IMR-90 (cell line): ENCODE results near the gene ALCAM. TPM values are rescaled to one million over a fixed set of nuclear protein-coding genes. Genes with fewer than 3 reads are reported as not detected.

Experiments
- ATAC-seq: fragments of 200-7000 bp; cut with Tn5 transposase; 2 replicates; pipeline ENCODE4 v1.9.1; 2020; ENCODE audit warnings: low read depth, mild to moderate bottlenecking, moderate library complexity
- BruUV-seq: library from RNA; stranded (reverse); fragments of 400-500 nt; replicated peaks from 2 replicates; lab custom pipeline; 2021; lab: Mats Ljungman, UMichigan
- CTCF ChIA-PET: fragments of 300-600 bp; formaldehyde crosslinking; extraction: SDS; loops from one replicate; lab custom pipeline; 2021; ENCODE audit warnings: antibody characterized with exemption; lab: Yijun Ruan, JAX
- POLR2A ChIA-PET: fragments of 300-600 bp; sonication (Branson Sonifier 250); formaldehyde crosslinking; loops from one replicate; lab custom pipeline; 2022; ENCODE audit warnings: antibody characterized with exemption; ENCODE audit not compliant: unreplicated experiment; lab: Charles Lee
- DNase-seq: peaks from one replicate; pipeline ENCODE4 v3.0.0; 2013
- H2AFZ ChIP-seq: replicated peaks from 2 replicates; pipeline ENCODE3; 2013; ENCODE audit warnings: low read length, mild to moderate bottlenecking; ENCODE audit not compliant: poor library complexity
- H2AK5ac ChIP-seq: 2 replicates; pipeline ENCODE4 v1.6.1; 2013; ENCODE audit warnings: low read depth, low read length, inconsistent platforms
- H2AK9ac ChIP-seq: replicated peaks from 2 replicates; pipeline ENCODE3; 2013; ENCODE audit warnings: mild to moderate bottlenecking, low read depth, low read length, moderate library complexity; ENCODE audit not compliant: poor library complexity
- H2BK120ac ChIP-seq: 2 replicates; pipeline ENCODE4 v1.6.1; 2013; ENCODE audit warnings: low read depth, low read length, inconsistent platforms
- H2BK15ac ChIP-seq: 3 replicates; pipeline ENCODE4 v1.6.1; 2013; ENCODE audit warnings: low read depth, low read length, inconsistent platforms
- H2BK20ac ChIP-seq: 2 replicates; pipeline ENCODE4 v1.6.1; 2013; ENCODE audit warnings: low read depth, mild to moderate bottlenecking, inconsistent platforms, low read length, moderate library complexity
- H2BK5ac ChIP-seq: 2 replicates; pipeline ENCODE4 v1.6.1; 2013; ENCODE audit warnings: mild to moderate bottlenecking, low read depth, low read length, inconsistent platforms; ENCODE audit not compliant: poor library complexity, severe bottlenecking
- H3K14ac ChIP-seq: replicated peaks from 2 replicates; pipeline ENCODE4 v1.6.1; 2013; ENCODE audit warnings: low read depth, low read length, inconsistent platforms
- H3K18ac ChIP-seq: 2 replicates; pipeline ENCODE4 v1.6.1; 2013; ENCODE audit warnings: low read depth, low read length, control low read depth
- H3K23ac ChIP-seq: 2 replicates; pipeline ENCODE4 v1.6.1; 2013; ENCODE audit warnings: low read depth, low read length, inconsistent platforms
- H3K27ac ChIP-seq: 2 replicates; pipeline ENCODE4 v1.5.1; 2013; ENCODE audit warnings: mild to moderate bottlenecking, control low read depth, low read length; ENCODE audit not compliant: insufficient read depth
- H3K27me3 ChIP-seq: 2 replicates; pipeline ENCODE4 v1.6.1; 2013; ENCODE audit warnings: low read length; ENCODE audit not compliant: control insufficient read depth, insufficient read depth
- H3K36me3 ChIP-seq: 2 replicates; pipeline ENCODE4 v1.6.1; 2013; ENCODE audit warnings: low read length, mixed read lengths; ENCODE audit not compliant: control insufficient read depth, insufficient read depth
- H3K4ac ChIP-seq: 2 replicates; pipeline ENCODE4 v1.6.1; 2013; ENCODE audit warnings: low read depth, low read length, inconsistent platforms
- H3K4me1 ChIP-seq: 2 replicates; pipeline ENCODE4 v1.6.1; 2013; ENCODE audit warnings: low read length, mixed read lengths; ENCODE audit not compliant: control insufficient read depth, insufficient read depth
- H3K4me2 ChIP-seq: 2 replicates; pipeline ENCODE4 v1.6.1; 2013; ENCODE audit warnings: low read depth, mild to moderate bottlenecking, control low read depth, low read length, moderate library complexity
- H3K4me3 ChIP-seq: 2 replicates; pipeline ENCODE4 v1.5.1; 2013; ENCODE audit warnings: low read depth, mild to moderate bottlenecking, control low read depth, low read length, moderate library complexity; ENCODE audit not compliant: insufficient read depth
- H3K56ac ChIP-seq: 2 replicates; pipeline ENCODE4 v1.6.1; 2013; ENCODE audit warnings: low read length, inconsistent platforms; ENCODE audit not compliant: insufficient read depth; ENCODE audit errors: extremely low read depth
- H3K79me1 ChIP-seq, 2 experiments: 2 replicates each; pipeline ENCODE4 v1.6.1; 2013; ENCODE audit warnings: low read length in 2 of 2, inconsistent platforms in 1 of 2, low read depth in 1 of 2
- H3K9ac ChIP-seq: 2 replicates; pipeline ENCODE4 v1.6.1; 2013; ENCODE audit warnings: low read depth, low read length, control low read depth
- H3K9me1 ChIP-seq: 2 replicates; pipeline ENCODE4 v1.6.1; 2013; ENCODE audit warnings: low read length, inconsistent platforms; ENCODE audit not compliant: insufficient read depth
- H3K9me3 ChIP-seq: 2 replicates; pipeline ENCODE4 v1.6.1; 2013; ENCODE audit warnings: low read length; ENCODE audit not compliant: control insufficient read depth, insufficient read depth
- H4K20me1 ChIP-seq: 2 replicates; pipeline ENCODE4 v1.6.1; 2013; ENCODE audit warnings: low read length, inconsistent platforms; ENCODE audit not compliant: insufficient read depth
- H4K5ac ChIP-seq: 2 replicates; pipeline ENCODE4 v1.6.1; 2013; ENCODE audit warnings: mild to moderate bottlenecking, low read depth, low read length, control low read depth
- H4K8ac ChIP-seq, 2 experiments: 2 replicates each; pipeline ENCODE4 v1.6.1; 2013; ENCODE audit warnings: low read depth in 2 of 2, low read length in 2 of 2, control low read depth in 1 of 2, inconsistent platforms in 1 of 2
- H4K91ac ChIP-seq: 2 replicates; pipeline ENCODE4 v1.6.1; 2013; ENCODE audit warnings: low read depth, low read length, inconsistent platforms; ENCODE audit not compliant: insufficient read depth
- BHLHE40 ChIP-seq: fragments of 150-350 bp; IDR thresholded peaks from 2 replicates; pipeline ENCODE4 v1.6.1; 2016; ENCODE audit warnings: mild to moderate bottlenecking, low read depth, low read length
- CEBPB ChIP-seq: IDR thresholded peaks from 2 replicates; pipeline ENCODE4 v1.6.1; 2012; ENCODE audit warnings: low read depth, low read length, improper control_type of control experiment
- CHD1 ChIP-seq: IDR thresholded peaks from 2 replicates; pipeline ENCODE4 v1.6.1; 2012; ENCODE audit warnings: low read depth, low read length, improper control_type of control experiment
- FOS ChIP-seq: fragments of 150-350 bp; IDR thresholded peaks from 2 replicates; pipeline ENCODE4 v1.6.1; 2016; ENCODE audit warnings: low read depth, low read length
- MAFK ChIP-seq: IDR thresholded peaks from 2 replicates; pipeline ENCODE4 v1.6.1; 2012; ENCODE audit warnings: low read depth, low read length, improper control_type of control experiment
- MAZ ChIP-seq: IDR thresholded peaks from 2 replicates; pipeline ENCODE4 v1.6.1; 2012; ENCODE audit warnings: low read depth, mild to moderate bottlenecking, low read length, improper control_type of control experiment, moderate library complexity, borderline replicate concordance
- MXI1 ChIP-seq: IDR thresholded peaks from 2 replicates; pipeline ENCODE4 v1.6.1; 2012; ENCODE audit warnings: low read depth, mild to moderate bottlenecking, low read length, moderate library complexity, borderline replicate concordance
- NFE2L2 ChIP-seq: fragments of 150-350 bp; IDR thresholded peaks from 2 replicates; pipeline ENCODE4 v1.6.1; 2016; ENCODE audit warnings: low read depth, mild to moderate bottlenecking, low read length
- POLR2A ChIP-seq: IDR thresholded peaks from 2 replicates; pipeline ENCODE4 v1.6.1; 2012; ENCODE audit warnings: mild to moderate bottlenecking, low read depth, low read length
- RAD21 ChIP-seq: IDR thresholded peaks from 2 replicates; pipeline ENCODE4 v1.6.1; 2012; ENCODE audit warnings: low read length, improper control_type of control experiment
- RCOR1 ChIP-seq: IDR thresholded peaks from 2 replicates; pipeline ENCODE4 v1.6.1; 2012; ENCODE audit warnings: mild to moderate bottlenecking, low read length, improper control_type of control experiment; ENCODE audit not compliant: insufficient replicate concordance
- RFX5 ChIP-seq: IDR thresholded peaks from 2 replicates; pipeline ENCODE4 v1.8.0; 2012; ENCODE audit warnings: low read depth, mild to moderate bottlenecking, low read length, moderate library complexity
- SMC3 ChIP-seq: fragments of 150-350 bp; IDR thresholded peaks from 2 replicates; pipeline ENCODE4 v1.6.1; 2016; ENCODE audit warnings: low read depth, mild to moderate bottlenecking, antibody characterized with exemption, low read length, moderate library complexity
- WGBS, 2 experiments: methylation state at CpG; one replicate each; pipeline versions ENCODE4 v1.1.5 to v1.1.7; 2013; ENCODE audit warnings: missing lambda C conversion rate in 2 of 2; ENCODE audit not compliant: insufficient read length in 1 of 2; ENCODE audit errors: extremely low coverage in 2 of 2; 5-methylcytosine and 5-hydroxymethylcytosine counted together
- dilution Hi-C: fragments of 300-500 bp; cut with HindIII; formaldehyde crosslinking; loops from one replicate; pipeline ENCODE4 v1.14.3; 2018; ENCODE audit warnings: low sequenced_read_pairs; ENCODE audit not compliant: unreplicated experiment
- in situ Hi-C: fragments of 300-500 bp; cut with MboI; formaldehyde crosslinking; loops from 3 replicates; pipeline ENCODE4 v1.14.3; 2019; ENCODE audit warnings: low sequenced_read_pairs, inconsistent platforms, mixed read lengths
- intact Hi-C: fragments of 100-400 bp; cut with micrococcal nuclease; formaldehyde crosslinking; loops from 2 replicates; pipeline ENCODE4 v1.10.0; 2022
- polyA plus RNA-seq, 3 experiments: library from polyadenylated mRNA; depleted of rRNA; stranded (reverse); fragments of >200 nt; gene quantifications; 2 replicates each; pipeline ENCODE4 v1.2.3, GENCODE V29; 2012; ENCODE audit warnings: low replicate concordance in 1 of 3
- total RNA-seq: library from RNA; depleted of rRNA; stranded (reverse); fragments of >200 nt; gene quantifications from 2 replicates; pipeline ENCODE4 v1.2.3, GENCODE V29; 2012
- TF ChIP-seq, protein P1 (sequence below): conservative IDR thresholded peaks from 2 replicates; pipeline ENCODE4 v1.5.1; 2012; ENCODE audit warnings: mild to moderate bottlenecking, low read depth, low read length, improper control_type of control experiment
- TF ChIP-seq, protein P2 (sequence below): fragments of 150-350 bp; IDR thresholded peaks from 2 replicates; pipeline ENCODE4 v1.6.1; 2016; ENCODE audit warnings: low read depth, mild to moderate bottlenecking, low read length, moderate library complexity, borderline replicate concordance
- TF ChIP-seq, protein P3 (sequence below): fragments of 150-350 bp; IDR thresholded peaks from 2 replicates; pipeline ENCODE4 v1.6.1; 2017; ENCODE audit warnings: mild to moderate bottlenecking, antibody characterized with exemption, low read length, low read depth

ALCAM gene
- total and polyA plus RNA-seq, 2 of the 4 experiments (the other 2 are of a cell fraction), result 117 to 423 TPM

- no peak overlapping the region for H3K14ac ChIP-seq
- dilution Hi-C loops (no loop called here), in situ Hi-C loops (loop anchor here (25.0 kb wide), 1 partner anchor 922 kb away; no protein-coding TSS in a partner anchor), intact Hi-C loops (loop anchor here (10.0 kb wide), 1 partner anchor 1070 kb away; no protein-coding TSS in a partner anchor)
- no peak overlapping the region for H3K18ac ChIP-seq
- no peak overlapping the region; the same call in 1 of the 2 replicates for H3K9ac ChIP-seq
- no peak overlapping the region for H2BK20ac ChIP-seq
- H4K20me1 ChIP-seq, result no peaks in the 10 kb centered on the region
- no peak overlapping the region for H3K23ac ChIP-seq
- H3K27ac ChIP-seq, result no peak overlapping the region
- H2AK5ac ChIP-seq, result no peak overlapping the region
- no peak overlapping the region for H3K4ac ChIP-seq
- no peak overlapping the region for H2AFZ ChIP-seq
- TF ChIP-seq BHLHE40, result no peak
- no peak for TF ChIP-seq FOS
- TF ChIP-seq RFX5, result no peak
- no peak for TF ChIP-seq SMC3
- TF ChIP-seq MAZ, result no peak
- no peak for TF ChIP-seq MXI1
- TF ChIP-seq, protein P1, sequence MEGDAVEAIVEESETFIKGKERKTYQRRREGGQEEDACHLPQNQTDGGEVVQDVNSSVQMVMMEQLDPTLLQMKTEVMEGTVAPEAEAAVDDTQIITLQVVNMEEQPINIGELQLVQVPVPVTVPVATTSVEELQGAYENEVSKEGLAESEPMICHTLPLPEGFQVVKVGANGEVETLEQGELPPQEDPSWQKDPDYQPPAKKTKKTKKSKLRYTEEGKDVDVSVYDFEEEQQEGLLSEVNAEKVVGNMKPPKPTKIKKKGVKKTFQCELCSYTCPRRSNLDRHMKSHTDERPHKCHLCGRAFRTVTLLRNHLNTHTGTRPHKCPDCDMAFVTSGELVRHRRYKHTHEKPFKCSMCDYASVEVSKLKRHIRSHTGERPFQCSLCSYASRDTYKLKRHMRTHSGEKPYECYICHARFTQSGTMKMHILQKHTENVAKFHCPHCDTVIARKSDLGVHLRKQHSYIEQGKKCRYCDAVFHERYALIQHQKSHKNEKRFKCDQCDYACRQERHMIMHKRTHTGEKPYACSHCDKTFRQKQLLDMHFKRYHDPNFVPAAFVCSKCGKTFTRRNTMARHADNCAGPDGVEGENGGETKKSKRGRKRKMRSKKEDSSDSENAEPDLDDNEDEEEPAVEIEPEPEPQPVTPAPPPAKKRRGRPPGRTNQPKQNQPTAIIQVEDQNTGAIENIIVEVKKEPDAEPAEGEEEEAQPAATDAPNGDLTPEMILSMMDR, result no peak
- no peak for TF ChIP-seq POLR2A
- TF ChIP-seq CHD1, result no peak
- no peak for TF ChIP-seq RCOR1
- no peak for TF ChIP-seq NFE2L2
- TF ChIP-seq MAFK, result no peak
- no peak for TF ChIP-seq CEBPB
- TF ChIP-seq, protein P2, sequence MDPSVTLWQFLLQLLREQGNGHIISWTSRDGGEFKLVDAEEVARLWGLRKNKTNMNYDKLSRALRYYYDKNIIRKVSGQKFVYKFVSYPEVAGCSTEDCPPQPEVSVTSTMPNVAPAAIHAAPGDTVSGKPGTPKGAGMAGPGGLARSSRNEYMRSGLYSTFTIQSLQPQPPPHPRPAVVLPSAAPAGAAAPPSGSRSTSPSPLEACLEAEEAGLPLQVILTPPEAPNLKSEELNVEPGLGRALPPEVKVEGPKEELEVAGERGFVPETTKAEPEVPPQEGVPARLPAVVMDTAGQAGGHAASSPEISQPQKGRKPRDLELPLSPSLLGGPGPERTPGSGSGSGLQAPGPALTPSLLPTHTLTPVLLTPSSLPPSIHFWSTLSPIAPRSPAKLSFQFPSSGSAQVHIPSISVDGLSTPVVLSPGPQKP, result no peak
- TF ChIP-seq, protein P3, sequence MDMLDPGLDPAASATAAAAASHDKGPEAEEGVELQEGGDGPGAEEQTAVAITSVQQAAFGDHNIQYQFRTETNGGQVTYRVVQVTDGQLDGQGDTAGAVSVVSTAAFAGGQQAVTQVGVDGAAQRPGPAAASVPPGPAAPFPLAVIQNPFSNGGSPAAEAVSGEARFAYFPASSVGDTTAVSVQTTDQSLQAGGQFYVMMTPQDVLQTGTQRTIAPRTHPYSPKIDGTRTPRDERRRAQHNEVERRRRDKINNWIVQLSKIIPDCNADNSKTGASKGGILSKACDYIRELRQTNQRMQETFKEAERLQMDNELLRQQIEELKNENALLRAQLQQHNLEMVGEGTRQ, result no peak
- TF ChIP-seq RAD21, result no peak
- H3K4me2 ChIP-seq, result no peak overlapping the region
- no peaks in the 10 kb centered on the region for H3K9me3 ChIP-seq
- peaks cover 16% of the 10 kb centered on the region for H3K4me1 ChIP-seq
- DNase-seq (no peak), ATAC-seq (no peak)
- BruUV-seq, result no TSS peak
- no peak overlapping the region for H3K56ac ChIP-seq
- ChIA-PET POLR2A (no interaction called here), CTCF (interaction anchor here (0.9 kb wide), 1 partner anchor 16 kb away, joined by 4 read pairs; no protein-coding TSS in a partner anchor)
- no peak overlapping the region for H4K91ac ChIP-seq
- no peak overlapping the region for H2BK5ac ChIP-seq
- H4K5ac ChIP-seq, result no peak overlapping the region
- no peak overlapping the region for H4K8ac ChIP-seq
- H2BK15ac ChIP-seq, result no peak overlapping the region
- H3K4me3 ChIP-seq, result no peak overlapping the region
- no peak overlapping the region for H2AK9ac ChIP-seq
- peaks cover 7% of the 10 kb centered on the region for H3K36me3 ChIP-seq
- peaks cover 14 to 39% of the 10 kb centered on the region in 2 experiments for H3K79me1 ChIP-seq
- WGBS, 2 experiments, result no CpG with 5 or more reads among the region's 5 CpGs
- H2BK120ac ChIP-seq, result no peak overlapping the region
- H3K27me3 ChIP-seq, result no peaks in the 10 kb centered on the region
- peaks cover 11% of the 10 kb centered on the region for H3K9me1 ChIP-seq
These were observed 167.8 kb downstream of the ALCAM start for GRCh38 chr3:105534491-105534890.
